HCT116 (cell line): Measurements from ENCODE around the gene SNX15. TPM values are rescaled to one million over a fixed set of nuclear protein-coding genes. Genes with fewer than 3 reads are reported as not detected.

Experiments used
- ATAC-seq: fragments of 200-7000 bp; cut with Tn5 transposase; 2 replicates; pipeline ENCODE4 v1.9.1; 2020; ENCODE audit warnings: mild to moderate bottlenecking, moderate library complexity
- BruUV-seq: library from RNA; stranded (reverse); fragments of 400-500 nt; replicated peaks from 2 replicates; lab custom pipeline; 2021; lab: Mats Ljungman, UMichigan
- CTCF ChIA-PET: fragments of 300-600 bp; sonication (Branson Sonifier 250); formaldehyde crosslinking; loops from one replicate; lab custom pipeline; 2021; ENCODE audit warnings: antibody characterized with exemption; lab: Charles Lee
- POLR2A ChIA-PET: fragments of 300-600, 350-600 bp; sonication (Branson Sonifier 250); formaldehyde crosslinking; loops from one replicate; lab custom pipeline; 2021; ENCODE audit warnings: antibody characterized with exemption; lab: Charles Lee
- RAD21 ChIA-PET, 2 experiments: fragments of 300-600 bp; sonication (Branson Sonifier 250); formaldehyde crosslinking; loops; one replicate each; lab custom pipeline; 2023; ENCODE audit warnings: low total read pairs in 2 of 2; ENCODE audit not compliant: uncharacterized antibody in 2 of 2, unreplicated experiment in 2 of 2, low non-redundant PET in 1 of 2; lab: Charles Lee
- DNase-seq: peaks from one replicate; pipeline ENCODE4 v3.0.0-alpha.2; 2010; ENCODE audit warnings: low read depth, low spot score
- H2AFZ ChIP-seq: fragments of 200-600 bp; shearing (Covaris generic), sonication (generic); 2 replicates; pipeline ENCODE4 v1.6.1; 2017; ENCODE audit warnings: low read depth, mixed run types, mixed read lengths, antibody characterized with exemption, low read length; ENCODE audit not compliant: poor library complexity, severe bottlenecking
- H3K27ac ChIP-seq: 2 replicates; pipeline ENCODE4 v1.5.1; 2012; ENCODE audit warnings: low read depth, low read length
- H3K27me3 ChIP-seq: fragments of 200-600 bp; sonication (generic); 2 replicates; pipeline ENCODE4 v1.6.1; 2016; ENCODE audit warnings: mixed run types, low read length, mixed read lengths; ENCODE audit not compliant: insufficient read depth
- H3K36me3 ChIP-seq, 2 experiments: fragments of 200-500 bp in 1 of 2; fragments of 200-600 bp in 1 of 2; sonication (Bioruptor generic) in 1 of 2; sonication (generic) in 1 of 2; 2 replicates each; pipeline versions ENCODE4 v1.5.1 to v1.6.1; 2014 to 2016; ENCODE audit warnings: low read length in 2 of 2, inconsistent platforms in 1 of 2, mixed read lengths in 1 of 2, mixed run types in 1 of 2; ENCODE audit not compliant: insufficient read depth in 2 of 2, control insufficient read depth in 1 of 2
- H3K4me1 ChIP-seq, 2 experiments: fragments of 200-600 bp in 1 of 2; sonication (generic) in 1 of 2; 2 replicates each; pipeline versions ENCODE4 v1.5.1 to v1.6.1; 2012 to 2017; ENCODE audit warnings: low read length in 2 of 2, inconsistent platforms in 1 of 2, mild to moderate bottlenecking in 1 of 2, mixed read lengths in 1 of 2, mixed run types in 1 of 2, moderate library complexity in 1 of 2; ENCODE audit not compliant: insufficient read depth in 2 of 2, control insufficient read depth in 1 of 2
- H3K4me2 ChIP-seq: fragments of 200-600 bp; sonication (generic); 2 replicates; pipeline ENCODE4 v1.6.1; 2017; ENCODE audit warnings: mixed run types, low read length, mixed read lengths
- H3K4me3 ChIP-seq, 2 experiments: fragments of 200-600 bp in 1 of 2; sonication (generic) in 1 of 2; replicated peaks in 1 of 2; 2 replicates each; pipeline ENCODE4 v1.5.1; 2011 to 2016; ENCODE audit warnings: low read length in 2 of 2, control low read depth in 1 of 2, low read depth in 1 of 2, mild to moderate bottlenecking in 1 of 2, mixed read lengths in 1 of 2, mixed run types in 1 of 2
- H3K79me2 ChIP-seq: fragments of 200-600 bp; sonication (generic); 2 replicates; pipeline ENCODE4 v1.6.1; 2017; ENCODE audit warnings: mild to moderate bottlenecking, mixed run types, low read length, moderate library complexity, mixed read lengths; ENCODE audit not compliant: insufficient read depth
- H3K9ac ChIP-seq: fragments of 200-600 bp; sonication (generic); 2 replicates; pipeline ENCODE4 v1.6.1; 2016; ENCODE audit warnings: low read length, mixed read lengths
- H3K9me2 ChIP-seq: fragments of 200-600 bp; sonication (generic), shearing (Covaris generic); 2 replicates; pipeline ENCODE4 v1.6.1; 2017; ENCODE audit warnings: mixed run types, mild to moderate bottlenecking, moderate library complexity; ENCODE audit not compliant: insufficient read depth
- H3K9me3 ChIP-seq, 2 experiments: fragments of 200-500 bp in 1 of 2; fragments of 200-600 bp in 1 of 2; sonication (Bioruptor generic) in 1 of 2; sonication (generic) in 1 of 2; 2 replicates each; pipeline ENCODE4 v1.6.1; 2014 to 2017; ENCODE audit warnings: low read length in 2 of 2, mixed read lengths in 2 of 2, inconsistent platforms in 1 of 2, low read depth in 1 of 2, mild to moderate bottlenecking in 1 of 2, mixed run types in 1 of 2, moderate library complexity in 1 of 2; ENCODE audit not compliant: control insufficient read depth in 1 of 2, insufficient read depth in 1 of 2
- H4K20me1 ChIP-seq: fragments of 200-600 bp; sonication (generic), shearing (Covaris generic); 2 replicates; pipeline ENCODE4 v1.6.1; 2017; ENCODE audit warnings: mixed run types, mild to moderate bottlenecking, moderate library complexity; ENCODE audit not compliant: insufficient read depth
- ATF3 ChIP-seq: IDR thresholded peaks from 2 replicates; pipeline ENCODE4 v1.6.1; 2012
- ELF1 ChIP-seq: IDR thresholded peaks from 2 replicates; pipeline ENCODE4 v1.6.1; 2012; ENCODE audit warnings: low read depth, borderline replicate concordance
- EZH2phosphoT487 ChIP-seq: fragments of 200-600 bp; IDR thresholded peaks from 2 replicates; pipeline ENCODE4 v1.6.1; 2018; ENCODE audit warnings: antibody characterized with exemption, borderline replicate concordance
- JUND ChIP-seq: IDR thresholded peaks from 2 replicates; pipeline ENCODE4 v1.6.1; 2012
- POLR2AphosphoS5 ChIP-seq: IDR thresholded peaks from 2 replicates; pipeline ENCODE4 v1.6.1; 2011; ENCODE audit warnings: mild to moderate bottlenecking, low read depth, low read length, moderate library complexity
- RAD21 ChIP-seq: IDR thresholded peaks from 2 replicates; pipeline ENCODE4 v1.6.1; 2012; ENCODE audit warnings: low read depth, mild to moderate bottlenecking
- SP1 ChIP-seq: IDR thresholded peaks from 2 replicates; pipeline ENCODE4 v1.6.1; 2012; ENCODE audit warnings: low read depth
- SRF ChIP-seq: IDR thresholded peaks from 2 replicates; pipeline ENCODE4 v1.6.1; 2012; ENCODE audit warnings: low read depth
- TCF7L2 ChIP-seq: IDR thresholded peaks from 2 replicates; pipeline ENCODE4 v1.7.0; 2011; ENCODE audit warnings: borderline replicate concordance, inconsistent platforms; ENCODE audit not compliant: insufficient read depth, insufficient read length; ENCODE audit errors: extremely low read depth
- YY1 ChIP-seq: IDR thresholded peaks from 2 replicates; pipeline ENCODE4 v1.6.1; 2011; ENCODE audit warnings: low read length, low read depth, moderate library complexity, mild to moderate bottlenecking; ENCODE audit not compliant: insufficient replicate concordance; ENCODE audit errors: extremely low read depth
- ZBTB33 ChIP-seq: IDR thresholded peaks from 2 replicates; pipeline ENCODE4 v1.6.1; 2011; ENCODE audit warnings: mild to moderate bottlenecking, low read length, moderate library complexity; ENCODE audit not compliant: insufficient replicate concordance; ENCODE audit errors: extremely low read depth
- ZFX ChIP-seq: fragments of 450-650 bp; IDR thresholded peaks from 2 replicates; pipeline ENCODE4 v1.6.1; 2017
- ZNF274 ChIP-seq: fragments of 200-500 bp; sonication (Bioruptor generic); IDR thresholded peaks from 2 replicates; pipeline ENCODE4 v1.6.1; 2014; ENCODE audit warnings: mild to moderate bottlenecking, low read depth, low read length, inconsistent platforms
- intact Hi-C: fragments of 100-400 bp; cut with micrococcal nuclease; formaldehyde crosslinking; loops from 2 replicates; pipeline ENCODE4 v1.10.0; 2022
- total RNA-seq: library from RNA; stranded (reverse); gene quantifications from one replicate; pipeline ENCODE4 v1.2.1, GENCODE V29; 2021; ENCODE audit not compliant: unreplicated experiment
- TF ChIP-seq, protein P1 (sequence below): IDR thresholded peaks from 2 replicates; pipeline ENCODE4 v1.6.1; 2012

The SNX15 gene
- total RNA-seq, 1 experiment from 2014 or later = 16.8 TPM

- RAD21 ChIA-PET = no interaction called here
- H3K4me2 ChIP-seq = no peak overlapping the region
These were observed 32.3 kb downstream of the SNX15 start for GRCh38 chr11:65059523-65059922.

More at GRCh38 chr11:65059523-65059922, 32.3 kb downstream of the SNX15 start:
- H3K79me2 ChIP-seq = no peaks in the 10 kb centered on the region
- no peaks in the 10 kb centered on the region for H3K9me3 ChIP-seq
- BruUV-seq = no TSS peak
- no peaks in the 10 kb centered on the region for H4K20me1 ChIP-seq
- no peak overlapping the region for H2AFZ ChIP-seq
- ATAC-seq (no peak), DNase-seq (no peak)
- H3K36me3 ChIP-seq = no peaks in the 10 kb centered on the region
- no peak overlapping the region for H3K27ac ChIP-seq
- H3K9me2 ChIP-seq = no peaks in the 10 kb centered on the region
- CTCF ChIA-PET = no interaction called here
- intact Hi-C loops = no loop called here
- no peak overlapping the region for H3K9ac ChIP-seq
- POLR2A ChIA-PET = no interaction called here
- H3K4me3 ChIP-seq = no peak overlapping the region
- no peaks in the 10 kb centered on the region for H3K27me3 ChIP-seq
- TF ChIP-seq ATF3 = no peak
- no peak for TF ChIP-seq POLR2AphosphoS5
- TF ChIP-seq SP1 = no peak
- no peak for TF ChIP-seq TCF7L2
- TF ChIP-seq JUND = no peak
- no peak for TF ChIP-seq ZFX
- no peak for TF ChIP-seq ELF1
- TF ChIP-seq EZH2phosphoT487 = no peak
- no peak for TF ChIP-seq RAD21
- TF ChIP-seq ZNF274 = no peak
- TF ChIP-seq, protein P1, sequence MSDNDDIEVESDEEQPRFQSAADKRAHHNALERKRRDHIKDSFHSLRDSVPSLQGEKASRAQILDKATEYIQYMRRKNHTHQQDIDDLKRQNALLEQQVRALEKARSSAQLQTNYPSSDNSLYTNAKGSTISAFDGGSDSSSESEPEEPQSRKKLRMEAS = no peak
- TF ChIP-seq SRF = no peak
- no peak for TF ChIP-seq ZBTB33
- TF ChIP-seq YY1 = no peak
- no peaks in the 10 kb centered on the region for H3K4me1 ChIP-seq
